H9 (cell line): Measurements from ENCODE around the gene MARCKS. TPM values are rescaled to one million over a fixed set of nuclear protein-coding genes. Genes with fewer than 3 reads are reported as not detected.

ENCODE experiments used
- DNase-seq: peaks from one replicate; pipeline ENCODE4 v3.0.0-alpha.2; 2017
- H2AFZ ChIP-seq: one replicate; pipeline ENCODE4 v1.6.1; 2013; ENCODE audit warnings: mild to moderate bottlenecking, low read length, control low read depth, moderate library complexity
- H2AK5ac ChIP-seq: 2 replicates; pipeline ENCODE4 v1.6.1; 2013; ENCODE audit warnings: low read length, control low read depth, mixed read lengths; ENCODE audit not compliant: insufficient read length
- H2BK120ac ChIP-seq: one replicate; pipeline ENCODE4 v1.6.1; 2013; ENCODE audit warnings: low read depth, mild to moderate bottlenecking, low read length, control low read depth, inconsistent platforms; ENCODE audit not compliant: poor library complexity, severe bottlenecking
- H2BK12ac ChIP-seq: 2 replicates; pipeline ENCODE4 v1.6.1; 2013; ENCODE audit warnings: low read length, control low read depth, mixed read lengths, low read depth; ENCODE audit not compliant: insufficient read length
- H2BK15ac ChIP-seq: 2 replicates; pipeline ENCODE4 v1.6.1; 2013; ENCODE audit warnings: low read depth, low read length, control low read depth
- H2BK20ac ChIP-seq: one replicate; pipeline ENCODE4 v1.6.1; 2013; ENCODE audit warnings: low read depth, mild to moderate bottlenecking, low read length, control low read depth, inconsistent platforms; ENCODE audit not compliant: poor library complexity, severe bottlenecking
- H2BK5ac ChIP-seq: 2 replicates; pipeline ENCODE4 v1.6.1; 2013; ENCODE audit warnings: low read length, control low read depth, mixed read lengths; ENCODE audit not compliant: insufficient read length
- H3K14ac ChIP-seq: 2 replicates; pipeline ENCODE4 v1.6.1; 2013; ENCODE audit warnings: low read length, control low read depth; ENCODE audit not compliant: insufficient read depth
- H3K18ac ChIP-seq: 2 replicates; pipeline ENCODE4 v1.6.1; 2013; ENCODE audit warnings: low read depth, mild to moderate bottlenecking, mixed read lengths, low read length, control low read depth; ENCODE audit not compliant: insufficient read length
- H3K23ac ChIP-seq: 2 replicates; pipeline ENCODE4 v1.6.1; 2013; ENCODE audit warnings: low read length, control low read depth, mixed read lengths, low read depth; ENCODE audit not compliant: insufficient read length
- H3K23me2 ChIP-seq: 2 replicates; pipeline ENCODE4 v1.6.1; 2013; ENCODE audit warnings: low read depth, mild to moderate bottlenecking, mixed read lengths, low read length, control low read depth; ENCODE audit not compliant: insufficient read length, poor library complexity, severe bottlenecking
- H3K27ac ChIP-seq: 2 replicates; pipeline ENCODE4 v1.5.1; 2013; ENCODE audit warnings: low read length, control low read depth, mixed read lengths, low read depth; ENCODE audit not compliant: insufficient read length
- H3K27me3 ChIP-seq: 2 replicates; pipeline ENCODE4 v1.6.1; 2013; ENCODE audit warnings: low read length, control low read depth, inconsistent platforms; ENCODE audit not compliant: insufficient read depth
- H3K4ac ChIP-seq: 2 replicates; pipeline ENCODE4 v1.6.1; 2013; ENCODE audit warnings: low read depth, mild to moderate bottlenecking, control low read depth, inconsistent platforms, low read length, moderate library complexity
- H3K4me1 ChIP-seq: 2 replicates; pipeline ENCODE4 v1.6.1; 2013; ENCODE audit warnings: low read length, control low read depth, inconsistent platforms; ENCODE audit not compliant: insufficient read depth
- H3K4me2 ChIP-seq: 2 replicates; pipeline ENCODE4 v1.6.1; 2013; ENCODE audit warnings: low read length, control low read depth, mixed read lengths; ENCODE audit not compliant: insufficient read length, insufficient read depth
- H3K56ac ChIP-seq: 2 replicates; pipeline ENCODE4 v1.6.1; 2013; ENCODE audit warnings: low read depth, mild to moderate bottlenecking, mixed read lengths, low read length, control low read depth; ENCODE audit not compliant: insufficient read length
- H3K79me1 ChIP-seq: 2 replicates; pipeline ENCODE4 v1.6.1; 2013; ENCODE audit warnings: low read depth, mild to moderate bottlenecking, moderate library complexity, low read length, control low read depth, inconsistent platforms; ENCODE audit not compliant: insufficient read depth, poor library complexity, severe bottlenecking
- H3K79me2 ChIP-seq: 2 replicates; pipeline ENCODE4 v1.6.1; 2013; ENCODE audit warnings: low read length, control low read depth, inconsistent platforms; ENCODE audit not compliant: insufficient read depth
- H3K9ac ChIP-seq: 2 replicates; pipeline ENCODE4 v1.6.1; 2013; ENCODE audit warnings: low read length, control low read depth, mixed read lengths; ENCODE audit not compliant: insufficient read length; ENCODE audit errors: extremely low read depth
- H3K9me3 ChIP-seq: one replicate; pipeline ENCODE4 v1.6.1; 2013; ENCODE audit warnings: low read depth, low read length, inconsistent platforms; ENCODE audit not compliant: control insufficient read depth
- H3T11ph ChIP-seq: one replicate; pipeline ENCODE4 v1.6.1; 2013; ENCODE audit warnings: mild to moderate bottlenecking, low read length, control low read depth, inconsistent platforms
- H4K20me1 ChIP-seq: one replicate; pipeline ENCODE4 v1.6.1; 2013; ENCODE audit not compliant: control insufficient read depth, insufficient read length, insufficient read depth
- H4K5ac ChIP-seq: 2 replicates; pipeline ENCODE4 v1.6.1; 2013; ENCODE audit warnings: low read depth, mild to moderate bottlenecking, mixed read lengths, low read length, control low read depth; ENCODE audit not compliant: insufficient read length
- H4K8ac ChIP-seq: replicated peaks from 2 replicates; pipeline ENCODE4 v1.6.1; 2013; ENCODE audit warnings: low read length, control low read depth, mixed read lengths, low read depth; ENCODE audit not compliant: insufficient read length
- H4K91ac ChIP-seq: 2 replicates; pipeline ENCODE4 v1.6.1; 2013; ENCODE audit warnings: low read depth, mild to moderate bottlenecking, moderate library complexity, mixed read lengths, low read length, control low read depth; ENCODE audit not compliant: insufficient read length
- H3K27ac Mint-ChIP-seq, 3 experiments: 2 replicates in 2 of 3; 3 replicates in 1 of 3; pipeline ENCODE4 v1.8.0; 2020 to 2021; ENCODE audit warnings: mixed read lengths in 3 of 3, mild to moderate bottlenecking in 1 of 3, moderate library complexity in 1 of 3
- H3K27me3 Mint-ChIP-seq: 2 replicates; pipeline ENCODE4 v1.8.0; 2021; ENCODE audit warnings: low read depth, mild to moderate bottlenecking, moderate library complexity, mixed read lengths
- H3K36me3 Mint-ChIP-seq, 3 experiments: 2 replicates in 2 of 3; 3 replicates in 1 of 3; pipeline ENCODE4 v1.8.0; 2020 to 2021; ENCODE audit warnings: low read depth in 3 of 3, mixed read lengths in 3 of 3; ENCODE audit not compliant: insufficient read depth in 1 of 3
- H3K4me1 Mint-ChIP-seq, 2 experiments: 2 replicates each; pipeline ENCODE4 v1.8.0; 2020; ENCODE audit warnings: mixed read lengths in 2 of 2
- H3K4me3 Mint-ChIP-seq, 2 experiments: 2 replicates in 1 of 2; 3 replicates in 1 of 2; pipeline ENCODE4 v1.8.0; 2020 to 2021; ENCODE audit warnings: mild to moderate bottlenecking in 2 of 2, mixed read lengths in 2 of 2, moderate library complexity in 1 of 2
- H3K9me3 Mint-ChIP-seq, 2 experiments: 2 replicates in 1 of 2; 3 replicates in 1 of 2; pipeline ENCODE4 v1.8.0; 2020; ENCODE audit warnings: mild to moderate bottlenecking in 2 of 2, mixed read lengths in 2 of 2, moderate library complexity in 1 of 2
- WGBS: extraction: QIAGEN DNeasy Blood & Tissue Kit; methylation state at CpG from one replicate; pipeline ENCODE4 v1.1.7; 2013; ENCODE audit warnings: missing lambda C conversion rate, low lambda C conversion rate, mixed read lengths; ENCODE audit not compliant: insufficient read length; ENCODE audit errors: extremely low coverage; 5-methylcytosine and 5-hydroxymethylcytosine counted together
- total RNA-seq: library from RNA; stranded (reverse); gene quantifications from 2 replicates; pipeline ENCODE4 v1.2.1, GENCODE V29; 2021
- TF ChIP-seq, protein P1 (sequence below): fragments of 200-600 bp; sonication (generic); conservative IDR thresholded peaks from 3 replicates; pipeline ENCODE4 v1.8.0; 2021; ENCODE audit warnings: antibody characterized with exemption, mild to moderate bottlenecking

Gene MARCKS
- total RNA-seq, 1 experiment from 2014 or later, result 164 TPM

- no peaks in the 10 kb centered on the region for H3K4me1 ChIP-seq
- H2BK12ac ChIP-seq, result no peak overlapping the region
- Mint-ChIP-seq H3K4me1 (no peaks in the 10 kb centered on the region; a peak in 1 of 4 replicates), H3K4me3 (no peak overlapping the region), H3K9me3 (peaks cover 0 to 3% of the 10 kb centered on the region in 2 experiments; a peak in 2 of 5 replicates), H3K36me3 (peaks cover 0 to 5% (median 0%) of the 10 kb centered on the region in 3 experiments; a peak in 1 of 7 replicates), H3K27ac (no peak overlapping the region), H3K27me3 (peaks cover 3% of the 10 kb centered on the region; the same call in 1 of the 2 replicates)
- H2BK5ac ChIP-seq, result no peak overlapping the region
- H4K8ac ChIP-seq, result no peak overlapping the region
- no peaks in the 10 kb centered on the region for H4K20me1 ChIP-seq
- H3K79me1 ChIP-seq, result no peaks in the 10 kb centered on the region
- H2BK120ac ChIP-seq, result no peak overlapping the region
- H3K4me2 ChIP-seq, result no peak overlapping the region
- H3K9me3 ChIP-seq, result no peaks in the 10 kb centered on the region
- no peak overlapping the region for H2AFZ ChIP-seq
- H2BK20ac ChIP-seq, result no peak overlapping the region
- H2BK15ac ChIP-seq, result no peak overlapping the region
- no peak overlapping the region for H3K56ac ChIP-seq
- H3K18ac ChIP-seq, result no peak overlapping the region
- H3K79me2 ChIP-seq, result no peaks in the 10 kb centered on the region
- no peak overlapping the region for H2AK5ac ChIP-seq
- TF ChIP-seq, protein P1, sequence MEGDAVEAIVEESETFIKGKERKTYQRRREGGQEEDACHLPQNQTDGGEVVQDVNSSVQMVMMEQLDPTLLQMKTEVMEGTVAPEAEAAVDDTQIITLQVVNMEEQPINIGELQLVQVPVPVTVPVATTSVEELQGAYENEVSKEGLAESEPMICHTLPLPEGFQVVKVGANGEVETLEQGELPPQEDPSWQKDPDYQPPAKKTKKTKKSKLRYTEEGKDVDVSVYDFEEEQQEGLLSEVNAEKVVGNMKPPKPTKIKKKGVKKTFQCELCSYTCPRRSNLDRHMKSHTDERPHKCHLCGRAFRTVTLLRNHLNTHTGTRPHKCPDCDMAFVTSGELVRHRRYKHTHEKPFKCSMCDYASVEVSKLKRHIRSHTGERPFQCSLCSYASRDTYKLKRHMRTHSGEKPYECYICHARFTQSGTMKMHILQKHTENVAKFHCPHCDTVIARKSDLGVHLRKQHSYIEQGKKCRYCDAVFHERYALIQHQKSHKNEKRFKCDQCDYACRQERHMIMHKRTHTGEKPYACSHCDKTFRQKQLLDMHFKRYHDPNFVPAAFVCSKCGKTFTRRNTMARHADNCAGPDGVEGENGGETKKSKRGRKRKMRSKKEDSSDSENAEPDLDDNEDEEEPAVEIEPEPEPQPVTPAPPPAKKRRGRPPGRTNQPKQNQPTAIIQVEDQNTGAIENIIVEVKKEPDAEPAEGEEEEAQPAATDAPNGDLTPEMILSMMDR, result no peak
- WGBS, result no CpG with 5 or more reads among the region's 1 CpG
- no peak overlapping the region for H3K4ac ChIP-seq
- H3T11ph ChIP-seq, result no peak overlapping the region
- H3K27me3 ChIP-seq, result no peaks in the 10 kb centered on the region
- no peak overlapping the region for H3K9ac ChIP-seq
- no peak overlapping the region for H4K5ac ChIP-seq
- H3K27ac ChIP-seq, result no peak overlapping the region
- no peaks in the 10 kb centered on the region for H3K23me2 ChIP-seq
- H3K14ac ChIP-seq, result no peak overlapping the region
- DNase-seq, result no peak
- H4K91ac ChIP-seq, result no peak overlapping the region
- no peak overlapping the region for H3K23ac ChIP-seq
These were observed 38.6 kb upstream of the MARCKS start for GRCh38 chr6:113818578-113818977.
